Measurements from ENCODE around the gene AGBL4. TPM values are rescaled to one million over a fixed set of nuclear protein-coding genes. Genes with fewer than 3 reads are reported as not detected.
"Not testable (repeated sequence)": the region's sequence is repeated elsewhere in the genome, so short reads cannot be mapped to it uniquely, and the experiment has no call there.

Gene AGBL4
- total and polyA plus RNA-seq, 2 of the 4 experiments (the other 2 are of a cell fraction), result not detected

- H3K56ac ChIP-seq (ENCODE audit: extremely low read depth, insufficient read depth, low read length); BruUV-seq (replicated peaks); H3K18ac ChIP-seq (ENCODE audit: low read depth, low read length); H2AK9ac ChIP-seq (replicated peaks; ENCODE audit: low read depth, low read length, poor library complexity); intact Hi-C loops (cut with micrococcal nuclease); H2AFZ ChIP-seq (replicated peaks; ENCODE audit: low read length, poor library complexity); H3K4me3 ChIP-seq (ENCODE audit: insufficient read depth, low read depth, low read length); H3K27ac ChIP-seq (ENCODE audit: insufficient read depth, low read length); H3K79me1 ChIP-seq (ENCODE audit: low read depth in 1 of 2, low read length in 2 of 2); H2BK120ac ChIP-seq (ENCODE audit: low read depth, low read length); H3K9ac ChIP-seq (ENCODE audit: low read depth, low read length); H4K5ac ChIP-seq (ENCODE audit: low read depth, low read length); CTCF ChIA-PET; H4K91ac ChIP-seq (ENCODE audit: insufficient read depth, low read depth, low read length); H4K8ac ChIP-seq (ENCODE audit: low read depth in 2 of 2, low read length in 2 of 2); H2AK5ac ChIP-seq (ENCODE audit: low read depth, low read length); H3K4me1 ChIP-seq (ENCODE audit: control insufficient read depth, insufficient read depth, low read length); H3K36me3 ChIP-seq (ENCODE audit: control insufficient read depth, insufficient read depth, low read length); H3K4ac ChIP-seq (ENCODE audit: low read depth, low read length); H3K27me3 ChIP-seq (ENCODE audit: control insufficient read depth, insufficient read depth, low read length); POLR2A ChIA-PET (ENCODE audit: unreplicated experiment); H3K9me1 ChIP-seq (ENCODE audit: insufficient read depth, low read length); H3K9me3 ChIP-seq (ENCODE audit: control insufficient read depth, insufficient read depth, low read length); in situ Hi-C loops (cut with MboI; ENCODE audit: low sequenced_read_pairs); H2BK20ac ChIP-seq (ENCODE audit: low read depth, low read length); H2BK5ac ChIP-seq (ENCODE audit: low read depth, low read length, poor library complexity, severe bottlenecking); ATAC-seq (ENCODE audit: low read depth); DNase-seq; H3K23ac ChIP-seq (ENCODE audit: low read depth, low read length); H3K4me2 ChIP-seq (ENCODE audit: low read depth, low read length); H3K14ac ChIP-seq (replicated peaks; ENCODE audit: low read depth, low read length); H2BK15ac ChIP-seq (ENCODE audit: low read depth, low read length); H4K20me1 ChIP-seq (ENCODE audit: insufficient read depth, low read length); dilution Hi-C loops (cut with HindIII; ENCODE audit: low sequenced_read_pairs, unreplicated experiment): not testable (repeated sequence)
- no CpG with 5 or more reads among the region's 6 CpGs for WGBS, 2 experiments (ENCODE audit: extremely low coverage in 2 of 2, insufficient read length in 1 of 2)
These were observed 1503.9 kb downstream of the AGBL4 start for GRCh38 chr1:48519896-48520295.
